Activated naive CD8-positive, alpha-beta T cell treated with anti-CD3 and anti-CD28 coated beads, Interleukin-2, amount 10 ng/mL, durations not matched to agents 7 days and 5 days (primary cell): ENCODE results near the gene ADAMTSL5. TPM values are rescaled to one million over a fixed set of nuclear protein-coding genes. Genes with fewer than 3 reads are reported as not detected.

Source experiments
- ATAC-seq: fragments of 150-1000 bp; cut with Tn5 transposase; one replicate; pipeline ENCODE4 v1.10.0; 2021; ENCODE audit warnings: low read depth, moderate library complexity
- POLR2A ChIA-PET: fragments of 350-600 bp; sonication (Branson Sonifier 250); formaldehyde crosslinking; loops from one replicate; lab custom pipeline; 2021; ENCODE audit warnings: antibody characterized with exemption; lab: Charles Lee
- DNase-seq: peaks from one replicate; pipeline ENCODE4 v3.0.0; 2021
- H3K27ac Mint-ChIP-seq: one replicate; pipeline ENCODE4 v1.8.0; 2022; ENCODE audit warnings: mild to moderate bottlenecking, mixed read lengths
- H3K27me3 Mint-ChIP-seq: one replicate; pipeline ENCODE4 v1.8.0; 2022; ENCODE audit warnings: mild to moderate bottlenecking, moderate library complexity, mixed read lengths
- H3K36me3 Mint-ChIP-seq: one replicate; pipeline ENCODE4 v1.8.0; 2021; ENCODE audit warnings: mild to moderate bottlenecking, mixed read lengths
- H3K4me1 Mint-ChIP-seq: one replicate; pipeline ENCODE4 v1.8.0; 2021; ENCODE audit warnings: mixed read lengths
- H3K4me3 Mint-ChIP-seq: one replicate; pipeline ENCODE4 v1.8.0; 2022; ENCODE audit warnings: mild to moderate bottlenecking, moderate library complexity, mixed read lengths
- H3K9me3 Mint-ChIP-seq: one replicate; pipeline ENCODE4 v1.8.0; 2021; ENCODE audit warnings: mixed read lengths
- total RNA-seq, 2 experiments: library from RNA; stranded (reverse); gene quantifications; one replicate each; pipeline ENCODE4 v1.2.3, GENCODE V29; 2021

The ADAMTSL5 gene
- total RNA-seq, 2 experiments from 2014 or later: 1.8 to 2.1 TPM

GRCh38 chr19:1514295-1514661, 1.5 kb upstream of the ADAMTSL5 start:
- Mint-ChIP-seq H3K4me1 (peaks cover 7% of the 10 kb centered on the region), H3K27ac (no peak overlapping the region), H3K4me3 (peak overlapping the region; percentile 13), H3K9me3 (no peaks in the 10 kb centered on the region), H3K27me3 (peaks cover 12% of the 10 kb centered on the region), H3K36me3 (no peaks in the 10 kb centered on the region)
- POLR2A ChIA-PET: no interaction called here
- no peak for DNase-seq
- no peak for ATAC-seq

GRCh38 chr19:1513499-1514294, 878 bp upstream of the ADAMTSL5 start:
- Mint-ChIP-seq H3K36me3 (no peaks in the 10 kb centered on the region), H3K27me3 (peaks cover 16% of the 10 kb centered on the region), H3K9me3 (no peaks in the 10 kb centered on the region), H3K27ac (no peak overlapping the region), H3K4me3 (peak overlapping the region; percentile 13), H3K4me1 (peaks cover 7% of the 10 kb centered on the region)
- ATAC-seq (peak; percentile 64), DNase-seq (peak; percentile 85)
- POLR2A ChIA-PET: no interaction called here

GRCh38 chr19:1511318-1512317, 1.2 kb downstream of the ADAMTSL5 start:
- Mint-ChIP-seq H3K4me3 (peak overlapping the region; percentile 64), H3K9me3 (no peaks in the 10 kb centered on the region), H3K27me3 (peaks cover 22% of the 10 kb centered on the region), H3K4me1 (peaks cover 12% of the 10 kb centered on the region), H3K36me3 (no peaks in the 10 kb centered on the region), H3K27ac (no peak overlapping the region)
- POLR2A ChIA-PET: no interaction called here
- DNase-seq: no peak
- no peak for ATAC-seq

GRCh38 chr19:1510807-1511206, 2.0 kb downstream of the ADAMTSL5 start:
- Mint-ChIP-seq H3K4me3 (no peak overlapping the region), H3K9me3 (no peaks in the 10 kb centered on the region), H3K27ac (no peak overlapping the region), H3K36me3 (no peaks in the 10 kb centered on the region), H3K4me1 (peaks cover 12% of the 10 kb centered on the region), H3K27me3 (peaks cover 23% of the 10 kb centered on the region)
- DNase-seq: no peak
- ATAC-seq: no peak
- POLR2A ChIA-PET: no interaction called here

- H3K9me3 Mint-ChIP-seq: no peaks in the 10 kb centered on the region
- no peak overlapping the region for H3K27ac Mint-ChIP-seq
- peaks cover 26% of the 10 kb centered on the region for H3K27me3 Mint-ChIP-seq
- H3K36me3 Mint-ChIP-seq: no peaks in the 10 kb centered on the region
- DNase-seq: no peak
- no peak overlapping the region for H3K4me3 Mint-ChIP-seq
- peaks cover 12% of the 10 kb centered on the region for H3K4me1 Mint-ChIP-seq
- ATAC-seq: no peak
- POLR2A ChIA-PET: no interaction called here
Observed at GRCh38 chr19:1510442-1510806, 2.4 kb downstream of the ADAMTSL5 start.

- ATAC-seq (no peak), DNase-seq (no peak)
- Mint-ChIP-seq H3K4me3 (no peak overlapping the region), H3K27me3 (peaks cover 26% of the 10 kb centered on the region), H3K27ac (no peak overlapping the region), H3K4me1 (peaks cover 12% of the 10 kb centered on the region), H3K9me3 (no peaks in the 10 kb centered on the region), H3K36me3 (no peaks in the 10 kb centered on the region)
- POLR2A ChIA-PET: interaction anchor here (1.4 kb wide), 1 partner anchor 19 kb away, joined by 6 read pairs; the partner anchor contains the start of gene REEP6
Observed at GRCh38 chr19:1509602-1510441, 3.0 kb downstream of the ADAMTSL5 start.

GRCh38 chr19:1508507-1508856, 4.3 kb downstream of the ADAMTSL5 start:
- Mint-ChIP-seq H3K9me3 (no peaks in the 10 kb centered on the region), H3K27ac (no peak overlapping the region), H3K4me3 (no peak overlapping the region), H3K4me1 (peaks cover 12% of the 10 kb centered on the region), H3K36me3 (no peaks in the 10 kb centered on the region), H3K27me3 (peaks cover 29% of the 10 kb centered on the region)
- ATAC-seq (no peak), DNase-seq (no peak)
- POLR2A ChIA-PET: no interaction called here

GRCh38 chr19:1507763-1508506, 4.9 kb downstream of the ADAMTSL5 start:
- peak overlapping the region; percentile 87 for H3K4me3 Mint-ChIP-seq
- ATAC-seq (peak; percentile 76), DNase-seq (peak; percentile 85)
- POLR2A ChIA-PET: no interaction called here
- H3K9me3 Mint-ChIP-seq: no peaks in the 10 kb centered on the region
- H3K36me3 Mint-ChIP-seq: no peaks in the 10 kb centered on the region
- H3K27me3 Mint-ChIP-seq: peaks cover 30% of the 10 kb centered on the region
- peak overlapping the region; percentile 91 for H3K27ac Mint-ChIP-seq
- H3K4me1 Mint-ChIP-seq: peaks cover 12% of the 10 kb centered on the region

- ATAC-seq (no peak), DNase-seq (no peak)
- Mint-ChIP-seq H3K9me3 (no peaks in the 10 kb centered on the region), H3K4me1 (peaks cover 10% of the 10 kb centered on the region), H3K27me3 (peaks cover 34% of the 10 kb centered on the region), H3K27ac (no peak overlapping the region), H3K4me3 (peak overlapping the region; percentile 87), H3K36me3 (no peaks in the 10 kb centered on the region)
- POLR2A ChIA-PET: no interaction called here
Observed at GRCh38 chr19:1507192-1507660, 5.6 kb downstream of the ADAMTSL5 start.

- H3K4me1 Mint-ChIP-seq: peaks cover 8% of the 10 kb centered on the region
- POLR2A ChIA-PET: no interaction called here
- DNase-seq (no peak), ATAC-seq (no peak)
- peaks cover 36% of the 10 kb centered on the region for H3K27me3 Mint-ChIP-seq
- H3K36me3 Mint-ChIP-seq: no peaks in the 10 kb centered on the region
- no peak overlapping the region for H3K4me3 Mint-ChIP-seq
- no peak overlapping the region for H3K27ac Mint-ChIP-seq
- no peaks in the 10 kb centered on the region for H3K9me3 Mint-ChIP-seq
Observed at GRCh38 chr19:1505991-1506881, 6.6 kb downstream of the ADAMTSL5 start.

- POLR2A ChIA-PET: interaction anchor here (0.6 to 0.9 kb wide), 2 partner anchors 14 to 236 kb away, joined by 3 to 4 read pairs; partner anchors contain the start of genes CIRBP and REEP6
- DNase-seq (no peak), ATAC-seq (no peak)
- H3K4me1 Mint-ChIP-seq: peaks cover 8% of the 10 kb centered on the region
- H3K9me3 Mint-ChIP-seq: no peaks in the 10 kb centered on the region
- H3K36me3 Mint-ChIP-seq: no peaks in the 10 kb centered on the region
- peaks cover 28% of the 10 kb centered on the region for H3K27me3 Mint-ChIP-seq
- no peak overlapping the region for H3K4me3 Mint-ChIP-seq
- no peak overlapping the region for H3K27ac Mint-ChIP-seq
Observed at GRCh38 chr19:1505012-1505411, 7.8 kb downstream of the ADAMTSL5 start.
